ENCODE data around the gene NUDT7.

DNA sequence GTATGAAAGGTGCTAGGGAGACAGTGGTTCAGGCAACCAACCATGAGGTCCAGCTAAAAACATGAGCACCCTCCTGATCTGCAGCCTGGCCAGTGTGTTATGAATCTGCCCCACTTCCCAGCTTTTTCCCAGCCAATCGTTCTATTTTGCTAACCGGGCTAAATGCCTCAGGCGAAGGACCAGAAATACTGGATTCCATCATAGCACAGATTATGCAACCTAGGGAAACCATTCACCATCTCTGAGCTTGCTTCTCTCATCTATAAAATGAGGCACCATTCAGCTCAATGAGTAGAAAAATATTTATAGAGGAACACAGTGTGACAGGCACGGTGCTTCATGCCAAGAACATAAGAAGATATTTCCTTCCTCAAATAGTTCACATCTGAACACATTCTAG is 45.2 kb upstream of the NUDT7 start:
- no peak for TF ChIP-seq FOSL1 (IDR thresholded peaks at IDR 0.05; ENCODE audit: low read depth)
- TF ChIP-seq, protein P1, sequence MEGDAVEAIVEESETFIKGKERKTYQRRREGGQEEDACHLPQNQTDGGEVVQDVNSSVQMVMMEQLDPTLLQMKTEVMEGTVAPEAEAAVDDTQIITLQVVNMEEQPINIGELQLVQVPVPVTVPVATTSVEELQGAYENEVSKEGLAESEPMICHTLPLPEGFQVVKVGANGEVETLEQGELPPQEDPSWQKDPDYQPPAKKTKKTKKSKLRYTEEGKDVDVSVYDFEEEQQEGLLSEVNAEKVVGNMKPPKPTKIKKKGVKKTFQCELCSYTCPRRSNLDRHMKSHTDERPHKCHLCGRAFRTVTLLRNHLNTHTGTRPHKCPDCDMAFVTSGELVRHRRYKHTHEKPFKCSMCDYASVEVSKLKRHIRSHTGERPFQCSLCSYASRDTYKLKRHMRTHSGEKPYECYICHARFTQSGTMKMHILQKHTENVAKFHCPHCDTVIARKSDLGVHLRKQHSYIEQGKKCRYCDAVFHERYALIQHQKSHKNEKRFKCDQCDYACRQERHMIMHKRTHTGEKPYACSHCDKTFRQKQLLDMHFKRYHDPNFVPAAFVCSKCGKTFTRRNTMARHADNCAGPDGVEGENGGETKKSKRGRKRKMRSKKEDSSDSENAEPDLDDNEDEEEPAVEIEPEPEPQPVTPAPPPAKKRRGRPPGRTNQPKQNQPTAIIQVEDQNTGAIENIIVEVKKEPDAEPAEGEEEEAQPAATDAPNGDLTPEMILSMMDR (IDR thresholded peaks at IDR 0.05 in 2 of 3, conservative IDR thresholded peaks at IDR 0.05 in 1 of 3; ENCODE audit: borderline replicate concordance in 1 of 3, insufficient read depth in 1 of 3, low read depth in 2 of 3, low read length in 2 of 3) = no peak
- TF ChIP-seq EZH2phosphoT487 (IDR thresholded peaks at IDR 0.05; ENCODE audit: borderline replicate concordance) = no peak
- no peak for TF ChIP-seq ZNF274 (IDR thresholded peaks at IDR 0.05; ENCODE audit: low read depth, low read length)
